NCI-H748 (cell line): ENCODE data around the gene METTL23.
"Not testable (repeated sequence)": the region's sequence is repeated elsewhere in the genome, so short reads cannot be mapped to it uniquely, and the experiment has no call there.

Source experiments
- DNase-seq: peaks from one replicate; lab custom pipeline; 2025; ENCODE audit not compliant: unreplicated experiment; lab: John Stamatoyannopoulos, UW

Gene METTL23

DNA sequence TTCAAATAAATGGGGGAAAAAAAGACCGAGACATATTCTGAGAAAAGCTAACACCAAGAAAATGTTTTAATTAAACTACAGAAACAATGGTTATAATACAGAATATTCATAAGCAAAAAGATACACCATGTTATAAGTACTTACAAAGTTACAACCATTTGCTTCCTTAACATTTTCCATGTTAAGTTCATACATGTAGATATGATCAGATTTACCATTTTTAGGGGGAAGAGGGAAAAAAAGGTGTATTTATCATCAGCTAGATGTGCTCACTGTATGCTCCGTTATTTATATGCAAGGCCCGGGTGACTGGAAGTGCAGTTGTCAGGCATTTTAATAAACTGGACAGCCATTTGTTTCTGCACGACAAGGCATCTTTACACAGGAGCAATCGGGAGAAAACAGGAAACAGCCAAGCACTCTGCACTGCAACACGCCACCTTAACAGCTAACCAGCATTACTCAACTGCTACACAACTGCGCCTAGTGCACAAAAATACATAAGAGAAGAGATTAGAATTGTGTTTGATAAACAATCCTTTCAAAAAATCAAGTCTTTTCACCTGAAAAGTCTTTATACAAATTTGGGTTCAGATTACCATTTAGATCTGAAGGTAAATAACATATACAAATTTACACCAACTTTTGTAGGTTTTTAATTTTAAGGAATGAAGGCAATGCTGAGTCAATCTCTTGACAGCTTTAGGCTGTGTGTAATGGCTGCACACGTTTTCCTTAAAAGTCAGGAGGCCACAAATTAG lies 7.6 kb downstream of the METTL23 start:
- no peak for DNase-seq

DNA sequence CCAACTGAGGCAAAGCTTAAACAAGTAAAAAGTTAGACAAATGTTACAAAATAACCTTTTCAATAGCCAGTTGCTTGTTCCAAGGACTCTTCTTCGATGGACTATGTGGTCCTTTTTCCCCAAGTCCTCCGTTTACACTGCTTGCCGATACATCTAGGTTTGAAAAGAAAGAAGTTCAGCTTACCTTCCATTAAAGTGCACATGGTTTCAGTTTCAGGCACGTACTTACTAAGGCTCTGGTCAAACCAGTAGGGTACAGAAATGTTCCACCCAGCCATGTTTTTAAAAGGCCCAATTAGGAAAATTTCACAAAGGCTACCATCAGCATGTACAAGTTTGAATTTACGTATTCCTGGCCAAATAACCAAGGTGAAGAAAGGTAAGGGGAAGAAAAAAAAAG lies 8.4 kb downstream of the METTL23 start:
- no peak for DNase-seq

DNA sequence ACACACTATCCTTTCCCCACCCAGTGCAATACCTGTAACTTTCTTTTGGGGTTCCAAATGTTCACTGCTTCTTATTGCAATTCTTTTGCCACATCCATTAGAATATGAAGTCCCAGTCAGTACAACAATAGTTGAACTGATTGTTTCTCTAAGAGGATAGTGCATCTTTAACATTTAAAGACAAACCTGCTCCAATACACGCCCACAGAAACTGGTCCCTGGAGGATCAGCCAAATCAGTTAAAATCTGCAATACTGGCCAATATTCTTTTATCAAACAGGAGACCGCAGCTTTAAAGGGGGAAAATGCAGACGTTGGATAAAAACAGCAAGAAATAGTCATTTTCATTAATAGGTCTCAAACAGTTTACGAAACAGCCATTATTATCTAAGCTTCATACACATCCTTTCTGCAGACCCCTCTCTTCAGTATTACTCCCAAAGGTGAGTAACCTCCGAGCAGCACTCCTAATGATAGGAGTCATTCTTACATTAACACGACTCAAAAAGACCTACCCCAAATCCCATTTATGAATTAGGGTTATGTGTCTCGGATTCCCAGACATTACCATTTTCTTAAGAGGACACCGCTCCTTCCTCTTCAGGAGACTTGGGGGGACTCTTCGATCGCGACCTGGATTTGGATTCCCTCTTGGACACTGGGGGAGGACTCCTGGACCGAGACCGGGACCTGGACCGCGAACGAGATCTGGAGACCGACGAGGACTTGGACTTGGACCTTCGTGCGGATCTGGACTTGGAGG lies 9.1 kb downstream of the METTL23 start:
- peak; percentile 20 for DNase-seq

DNA sequence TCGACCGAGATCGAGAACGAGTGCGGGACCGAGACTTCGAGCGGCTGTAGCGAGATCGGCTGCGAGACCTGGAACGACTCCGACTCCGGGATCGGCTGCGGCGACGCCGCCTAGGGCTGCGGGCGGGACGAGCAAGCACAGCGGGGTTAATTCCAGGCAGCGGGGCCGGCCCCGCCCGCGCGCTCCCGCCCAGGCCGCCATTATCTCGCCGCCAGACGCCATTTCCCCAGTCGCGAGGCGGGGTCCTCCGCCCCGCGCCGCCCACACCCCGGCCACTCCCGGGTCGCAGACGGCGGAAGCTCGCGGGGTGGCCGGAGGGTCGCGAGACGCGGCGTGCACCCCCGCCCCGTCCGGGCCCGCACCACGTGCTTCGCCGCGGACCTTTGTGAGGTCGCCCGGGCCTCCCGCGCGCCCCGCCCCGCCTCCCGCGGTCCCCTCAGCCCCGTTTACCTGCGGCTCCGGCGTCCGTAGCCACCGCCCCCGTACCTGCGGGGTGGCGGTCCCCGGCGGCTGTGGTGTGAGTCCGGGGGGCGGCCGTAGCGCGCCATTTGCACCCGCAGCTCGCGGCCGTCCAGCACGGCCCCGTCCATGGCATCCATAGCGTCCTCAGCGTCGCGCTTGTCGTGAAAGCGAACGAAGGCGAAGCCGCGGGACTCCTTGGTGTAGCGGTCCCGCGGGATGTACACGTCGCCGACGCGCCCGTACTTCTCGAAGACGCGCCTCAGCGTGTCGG lies 9.9 kb downstream of the METTL23 start:
- peak; percentile 68 for DNase-seq

DNA sequence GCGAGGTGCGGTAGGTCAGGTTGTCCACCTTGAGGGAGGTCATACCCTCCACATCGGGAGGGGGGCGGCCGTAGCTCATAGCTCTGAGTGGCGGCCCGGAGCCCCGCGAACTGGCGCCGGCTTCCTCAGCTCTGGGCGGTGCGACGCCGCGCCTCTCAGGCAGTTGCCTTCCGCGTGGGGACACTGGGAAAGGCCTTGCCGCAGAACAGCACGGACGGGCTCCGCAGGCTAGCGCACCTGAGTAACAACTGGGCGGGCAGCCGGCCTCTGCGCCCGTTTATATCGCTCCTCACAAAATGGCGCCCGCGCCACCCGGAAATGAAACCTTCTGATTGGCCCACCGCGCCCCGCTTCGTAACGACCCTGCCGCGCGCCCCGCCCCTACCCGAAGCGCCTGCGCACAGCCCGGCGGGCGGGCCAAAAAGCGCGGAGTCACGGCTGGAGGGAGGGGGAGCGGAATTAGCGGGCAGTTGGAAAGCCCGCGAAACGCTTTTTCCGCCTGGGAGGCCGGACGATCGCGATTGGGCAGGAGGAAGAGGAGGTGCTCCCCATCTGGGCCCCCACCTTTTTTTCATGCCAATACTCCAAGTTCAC lies 10.5 kb downstream of the METTL23 start, which contains the start of gene SRSF2:
SRSF2 (minus strand) TSS at position 250 of the 594 bp plus-strand sequence; CDS start at position 79, 171 bp downstream.
- peak; percentile 96 for DNase-seq

DNA sequence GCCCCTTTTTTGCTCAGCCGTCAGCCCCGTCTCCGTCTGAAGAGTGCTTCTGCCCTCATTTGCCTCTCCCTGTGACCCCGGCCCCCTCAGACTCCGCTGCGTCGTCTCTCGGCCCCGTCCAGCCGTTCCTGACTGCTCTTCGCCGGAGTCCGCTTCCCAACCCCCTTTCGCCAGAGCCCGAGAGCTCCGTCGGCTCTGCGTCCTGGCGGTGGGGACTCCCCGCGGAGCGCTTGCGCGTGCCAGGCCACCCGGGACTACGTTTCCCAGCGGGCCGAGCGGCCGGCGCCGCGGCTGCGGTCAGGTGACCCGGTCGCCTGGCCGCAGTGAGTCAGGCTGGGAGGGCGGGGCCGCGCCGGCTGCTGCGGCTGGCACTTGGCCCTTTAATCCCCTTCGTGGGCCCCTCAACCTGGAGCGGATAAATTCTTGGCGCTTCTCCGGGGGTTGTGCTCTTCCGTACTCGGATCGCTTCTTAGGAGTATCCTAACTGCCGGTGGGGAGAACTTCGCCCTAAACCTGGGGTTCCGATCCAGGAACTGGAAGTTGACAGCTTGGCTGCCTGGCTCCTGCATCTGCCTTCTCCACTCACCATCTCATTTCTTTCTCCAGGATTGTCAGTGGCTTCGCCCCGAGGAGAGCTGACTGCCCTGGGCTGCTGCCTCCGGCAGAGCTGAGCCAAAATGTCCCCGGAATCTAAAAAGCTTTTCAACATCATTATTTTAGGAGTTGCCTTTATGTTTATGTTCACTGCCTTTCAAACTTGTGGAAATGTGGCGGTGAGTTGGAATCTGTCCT lies 11.2 kb downstream of the METTL23 start, which contains the start of gene MFSD11:
MFSD11 (plus strand) TSS at position 444 of the 792 bp plus-strand sequence; CDS start at position 678, 234 bp downstream.
- peak; percentile 92 for DNase-seq

DNA sequence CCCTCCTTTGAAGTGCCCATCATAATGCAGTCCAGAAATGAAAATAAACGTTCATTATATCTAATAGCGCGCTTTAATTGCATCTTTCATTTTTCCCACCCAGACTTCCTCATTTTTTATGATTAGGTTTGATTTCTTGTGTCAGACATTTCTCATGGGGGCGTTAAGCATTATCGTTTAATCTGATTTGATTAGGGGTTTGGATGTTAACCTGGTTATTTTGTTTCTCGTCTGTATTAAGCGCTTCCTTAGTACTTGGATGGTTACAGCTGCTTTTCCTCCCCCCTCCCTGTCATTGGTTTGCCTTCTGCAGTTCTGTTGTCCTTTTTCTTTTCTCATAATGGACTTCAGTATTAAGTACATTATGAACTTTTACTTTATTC lies 11.8 kb downstream of the METTL23 start:
- DNase-seq = no peak

DNA sequence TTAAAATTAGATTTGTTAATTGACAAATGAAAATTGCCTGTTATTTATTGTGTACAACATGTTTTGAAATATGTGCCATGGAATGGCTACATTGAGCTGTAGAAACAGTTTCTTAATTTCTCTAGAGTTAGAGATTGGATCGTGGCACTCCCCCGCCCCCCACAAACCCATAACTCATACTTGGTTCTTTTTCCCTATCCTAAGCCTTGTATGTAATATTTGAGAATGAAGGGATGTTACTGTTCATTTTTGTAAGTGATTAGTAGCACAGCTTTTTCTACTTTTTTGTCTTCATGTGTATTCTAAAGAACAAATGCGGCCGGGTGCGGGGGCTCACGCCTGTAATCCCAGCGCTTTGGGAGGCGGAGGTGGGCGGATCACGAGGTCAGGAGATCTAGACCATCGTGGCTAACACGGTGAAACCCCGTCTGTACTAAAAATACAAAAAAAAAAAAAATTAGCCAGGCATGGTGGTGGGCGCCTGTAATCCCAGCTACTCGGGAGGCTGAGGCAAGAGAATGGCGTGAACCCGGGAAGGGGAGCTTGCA lies 13.0 kb downstream of the METTL23 start:
- not testable (repeated sequence) for DNase-seq

DNA sequence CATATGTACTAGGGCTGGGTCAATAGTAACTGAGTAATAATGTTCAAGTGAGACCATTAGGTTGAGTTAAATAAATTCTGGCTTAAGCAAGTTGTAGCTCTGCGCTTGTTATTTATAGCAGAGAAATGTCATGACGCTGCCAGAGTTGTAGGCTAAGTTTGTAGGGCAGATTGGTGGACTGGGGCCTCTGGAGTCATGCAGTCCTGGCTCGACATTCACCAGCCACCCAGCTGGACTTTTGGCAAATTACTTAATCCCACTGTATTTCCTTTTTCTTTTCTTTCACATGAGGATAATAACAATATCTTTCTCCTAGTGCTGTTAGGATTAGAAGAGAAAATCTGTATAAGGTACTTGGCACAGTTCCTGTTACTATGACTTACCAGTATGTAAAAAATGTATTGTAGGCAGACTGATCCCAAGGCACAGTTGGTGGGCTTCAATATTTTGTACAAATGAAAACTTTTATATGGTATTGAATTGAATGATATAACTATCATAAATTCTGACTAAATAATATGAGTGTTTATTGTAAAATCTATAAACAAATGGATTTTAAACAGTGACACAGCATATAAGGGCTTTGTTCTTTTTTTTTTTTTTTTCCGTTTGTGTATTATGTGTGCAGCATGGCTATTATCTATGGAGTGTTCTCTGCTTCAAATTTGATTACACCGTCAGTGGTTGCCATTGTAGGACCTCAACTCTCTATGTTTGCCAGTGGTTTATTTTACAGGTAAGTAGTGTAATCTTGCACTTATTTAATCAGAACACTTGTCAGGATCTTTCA lies 13.9 kb downstream of the METTL23 start:
- DNase-seq = no peak

DNA sequence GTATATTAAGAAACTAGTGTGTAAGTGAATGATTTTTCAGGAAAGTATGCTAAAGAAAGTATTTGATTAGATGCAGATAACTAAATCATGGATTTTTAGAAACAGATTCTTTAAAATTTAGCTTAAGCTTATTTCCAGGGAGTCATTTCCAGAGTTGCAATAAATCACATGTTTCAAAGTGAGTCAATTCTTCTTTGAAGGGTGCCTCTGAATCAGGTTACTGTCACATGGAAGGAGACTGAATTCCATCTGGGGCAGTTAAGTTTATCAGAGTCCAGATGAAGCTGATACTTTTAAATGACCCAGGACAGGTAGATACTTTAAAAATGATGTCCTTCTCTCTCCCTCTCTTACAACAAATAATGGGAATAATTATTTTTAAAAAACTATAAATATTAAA lies 16.3 kb downstream of the METTL23 start:
- DNase-seq = no peak

DNA sequence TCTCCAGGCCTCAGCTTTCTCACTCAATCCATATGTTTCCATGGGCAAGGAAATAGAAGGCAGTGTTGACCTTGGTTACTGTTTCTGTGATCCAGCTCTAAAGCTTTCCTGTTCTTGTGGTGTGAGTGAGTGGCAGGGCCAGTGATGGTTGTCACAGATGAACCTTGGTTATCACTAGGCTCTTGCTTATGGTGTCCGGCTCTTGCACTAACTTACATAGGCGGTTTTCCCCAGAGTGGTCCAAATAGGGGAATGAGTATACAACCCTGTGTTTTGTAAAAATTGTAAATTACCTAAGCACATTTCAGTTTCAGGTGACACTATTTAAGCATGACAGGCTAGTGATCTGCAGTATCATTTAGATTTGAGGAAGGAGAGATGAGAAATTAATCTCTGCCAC lies 18.1 kb downstream of the METTL23 start:
- no peak for DNase-seq

DNA sequence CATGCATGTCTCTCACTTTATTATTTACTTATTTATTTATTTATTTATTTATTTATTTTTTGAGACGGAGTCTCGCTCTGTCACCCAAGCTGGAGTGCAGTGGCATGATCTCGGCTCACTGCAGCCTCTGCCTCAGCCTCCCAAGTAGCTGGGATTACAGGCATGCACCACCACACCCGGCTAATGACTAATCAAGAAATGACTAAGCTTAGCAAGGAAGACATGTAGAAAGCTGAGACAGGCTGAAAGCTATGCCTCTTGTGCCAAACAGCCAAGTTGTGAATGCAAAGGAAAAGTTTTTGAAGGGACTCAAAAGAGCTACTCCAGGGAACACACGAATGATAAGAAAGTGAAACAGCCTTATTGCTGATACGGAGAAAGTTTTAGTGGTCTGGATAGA lies 19.1 kb downstream of the METTL23 start:
- not testable (repeated sequence) for DNase-seq

DNA sequence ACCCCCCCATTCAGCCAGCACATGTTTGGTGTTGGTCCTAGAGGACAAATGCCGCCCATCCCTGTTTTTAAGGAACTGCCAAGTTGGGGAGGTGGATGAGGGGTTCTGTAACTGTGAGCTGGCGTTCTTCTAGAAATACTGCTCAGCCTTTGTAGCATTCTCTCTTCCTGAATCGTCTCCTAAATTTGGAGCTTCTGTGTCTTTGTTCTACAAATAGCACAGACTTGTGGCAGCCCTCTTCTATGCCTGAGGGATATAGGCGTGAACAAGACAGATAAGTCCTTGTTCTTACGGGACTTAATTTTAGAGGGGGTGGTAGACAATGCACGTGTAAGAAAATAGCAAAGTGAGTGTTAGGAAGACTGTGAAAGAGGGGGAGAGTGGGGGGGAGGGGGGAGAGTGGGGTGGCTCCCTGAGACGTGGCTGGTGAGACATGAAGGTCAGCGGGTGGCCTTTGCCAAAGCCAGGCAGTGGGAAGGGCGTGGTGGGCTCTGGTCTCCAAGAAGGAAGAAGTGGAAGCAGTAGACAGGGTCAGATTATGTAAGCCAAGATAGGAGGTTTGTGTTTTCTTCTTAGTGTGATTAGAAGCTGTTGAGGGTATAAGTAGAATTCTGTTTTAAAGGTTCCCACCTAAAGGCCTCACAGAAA lies 21.2 kb downstream of the METTL23 start:
- no peak for DNase-seq

DNA sequence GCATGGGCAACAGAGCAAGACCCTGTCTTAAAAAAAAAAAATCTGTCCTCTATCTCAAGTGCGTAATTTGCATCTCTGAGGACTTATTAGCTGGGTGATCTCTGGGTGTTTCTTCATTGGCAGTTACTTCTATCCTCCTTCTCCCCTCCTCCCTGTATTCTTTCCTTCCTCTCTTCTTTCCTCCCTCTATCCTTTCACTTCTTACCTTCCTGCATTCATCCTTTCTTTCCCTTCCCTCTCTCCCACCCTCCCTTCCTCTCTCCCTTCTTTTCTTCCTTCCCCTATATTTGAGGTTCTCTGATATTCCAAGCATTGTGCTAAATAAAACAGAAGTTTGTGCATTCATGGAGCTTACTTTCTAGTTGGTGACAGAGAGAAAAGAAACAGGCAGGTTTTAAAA lies 22.0 kb downstream of the METTL23 start:
- no peak for DNase-seq

DNA sequence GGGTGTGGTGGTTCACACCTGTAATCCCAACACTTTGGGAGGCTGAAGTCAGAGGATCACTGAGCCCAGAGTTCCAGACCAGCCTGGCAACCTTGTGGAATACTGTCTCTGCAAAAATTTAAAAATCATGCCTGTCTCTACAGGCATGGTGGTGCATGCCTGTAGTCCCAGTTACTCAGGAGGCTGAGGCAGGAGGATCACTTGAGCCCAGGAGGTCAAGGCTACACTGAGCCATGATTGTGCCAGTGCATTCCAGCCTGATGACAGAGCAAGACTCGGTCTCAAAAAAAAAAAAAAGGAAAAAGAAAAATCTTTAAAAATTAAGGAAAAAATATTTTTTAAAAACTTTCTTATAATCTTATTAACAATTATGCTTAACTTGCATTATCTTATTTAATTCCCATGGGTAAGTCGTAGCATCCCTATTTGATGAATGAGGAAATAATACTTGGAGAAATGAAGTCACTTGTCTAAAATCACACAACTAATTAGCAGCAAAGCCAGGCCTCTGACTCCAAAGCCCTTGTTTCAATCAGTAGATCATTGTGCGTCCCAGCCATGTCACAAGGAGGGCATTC lies 24.9 kb downstream of the METTL23 start:
- no peak for DNase-seq

DNA sequence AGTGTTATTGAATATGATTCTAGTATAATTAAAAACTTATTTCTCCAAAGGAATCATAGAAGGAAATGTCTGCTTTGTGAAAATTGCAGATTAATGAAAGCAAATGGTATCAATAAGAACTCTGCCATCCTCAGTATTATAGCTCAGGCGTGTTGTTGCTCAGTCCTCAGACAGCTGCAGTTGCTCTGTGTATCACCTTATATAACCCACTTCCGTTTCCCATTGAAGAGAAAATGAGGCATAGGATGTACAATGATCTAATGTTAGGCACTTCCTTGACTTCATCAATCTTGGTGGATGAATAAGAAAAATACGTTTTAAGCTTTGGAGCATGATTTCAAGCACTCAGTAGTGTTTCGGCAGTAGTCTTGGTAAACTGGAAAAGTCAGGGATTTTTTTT lies 25.4 kb downstream of the METTL23 start:
- DNase-seq = no peak

DNA sequence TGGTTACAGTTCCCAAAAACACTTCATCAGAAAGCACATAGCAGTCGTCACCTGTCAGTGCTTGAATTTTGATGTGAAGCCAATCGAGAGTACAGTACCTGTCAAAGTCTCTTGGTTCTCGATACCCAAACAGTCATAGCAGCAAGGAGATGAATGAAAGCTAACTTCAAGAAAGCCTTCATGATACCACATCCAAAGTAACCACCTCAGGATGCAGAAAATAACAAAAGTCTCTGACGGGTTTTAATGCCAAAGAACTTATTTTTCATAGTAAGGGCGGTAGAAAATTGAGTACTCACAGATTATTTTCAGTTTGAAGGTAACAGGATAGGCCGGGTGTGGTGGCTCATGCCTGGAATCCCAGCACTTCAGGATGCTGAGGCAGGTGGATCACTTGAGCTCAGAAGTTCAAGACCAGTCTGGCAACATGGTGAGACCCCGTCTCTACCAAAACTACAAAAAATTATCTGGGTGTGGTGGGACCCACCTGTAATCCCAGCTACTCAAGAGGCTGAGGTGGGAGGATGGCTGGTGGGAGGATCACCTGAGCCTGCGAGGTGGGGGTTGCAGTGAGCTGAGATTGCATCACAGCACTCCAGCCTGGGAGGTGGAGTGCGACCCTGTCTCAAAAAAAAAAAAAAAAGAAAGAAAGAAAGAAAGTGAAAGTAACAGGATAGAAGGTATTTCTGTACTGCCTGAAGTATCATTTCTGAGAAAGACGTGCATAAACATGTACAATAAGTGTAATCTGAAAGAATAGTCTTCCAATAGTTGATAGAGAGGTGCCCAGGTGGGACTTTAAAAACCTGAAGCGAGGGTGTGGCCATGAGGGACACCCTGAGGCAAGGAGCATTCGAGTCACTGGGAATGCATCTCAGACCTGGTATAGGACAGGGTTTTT lies 26.7 kb downstream of the METTL23 start:
- DNase-seq = no peak
